HEK293 (cell line): Measurements from ENCODE around the gene RAB3C.

Source experiments
- CTCF ChIA-PET: fragments of 350-600 bp; formaldehyde crosslinking; extraction: SDS; loops from one replicate; lab custom pipeline; 2021; ENCODE audit warnings: antibody characterized with exemption; lab: Yijun Ruan, JAX
- POLR2A ChIA-PET: fragments of 300-600 bp; formaldehyde crosslinking; extraction: SDS; loops from one replicate; lab custom pipeline; 2020; ENCODE audit warnings: antibody characterized with exemption, inconsistent platforms; lab: Yijun Ruan, JAX
- H3K27ac ChIP-seq: fragments of 200-500 bp; sonication (Bioruptor generic); 2 replicates; pipeline ENCODE4 v1.5.1; 2014; ENCODE audit warnings: low read depth, low read length, control low read depth, inconsistent platforms; ENCODE audit errors: extremely low read depth
- H3K36me3 ChIP-seq, 2 experiments: fragments of 200-500 bp in 1 of 2; sonication (Bioruptor generic) in 1 of 2; 1 replicate in 1 of 2; 2 replicates in 1 of 2; pipeline ENCODE4 v1.5.1; 2014 to 2017; ENCODE audit warnings: inconsistent platforms in 2 of 2, low read length in 2 of 2; ENCODE audit not compliant: control insufficient read depth in 2 of 2, insufficient read depth in 1 of 2
- H3K4me1 ChIP-seq: fragments of 200-500 bp; sonication (Bioruptor generic); 2 replicates; pipeline ENCODE4 v1.5.1; 2014; ENCODE audit warnings: mild to moderate bottlenecking, low read length, inconsistent platforms; ENCODE audit not compliant: control insufficient read depth, insufficient read depth
- H3K4me3 ChIP-seq: 2 replicates; pipeline ENCODE4 v1.5.1; 2011; ENCODE audit warnings: low read depth, mild to moderate bottlenecking, control low read depth, low read length, moderate library complexity
- H3K9me3 ChIP-seq: fragments of 200-500 bp; sonication (Bioruptor generic); 2 replicates; pipeline ENCODE4 v1.5.1; 2014; ENCODE audit warnings: low read depth, low read length, inconsistent platforms; ENCODE audit not compliant: control insufficient read depth, insufficient read depth
- BCL11B ChIP-seq: fragments of 450-650 bp; formaldehyde crosslinking; IDR thresholded peaks from 2 replicates; pipeline ENCODE4 v1.5.1; 2016; ENCODE audit warnings: low read depth, missing biosample characterization, missing genetic modification characterization
- IKZF3 ChIP-seq: fragments of 450-650 bp; IDR thresholded peaks from 2 replicates; pipeline ENCODE4 v1.5.0; 2018; ENCODE audit warnings: missing biosample characterization, mild to moderate bottlenecking, missing genetic modification characterization, moderate library complexity
- KLF1 ChIP-seq: fragments of 450-650 bp; formaldehyde crosslinking; IDR thresholded peaks from 2 replicates; pipeline ENCODE4 v1.5.1; 2016; ENCODE audit warnings: missing biosample characterization, missing genetic modification characterization
- KLF8 ChIP-seq: fragments of 450-650 bp; formaldehyde crosslinking; IDR thresholded peaks from 2 replicates; pipeline ENCODE4 v1.5.1; 2016; ENCODE audit warnings: missing biosample characterization, missing genetic modification characterization
- KLF9 ChIP-seq: fragments of 450-650 bp; formaldehyde crosslinking; IDR thresholded peaks from 2 replicates; pipeline ENCODE4 v1.5.1; 2016; ENCODE audit warnings: missing biosample characterization, missing genetic modification characterization, low read depth
- OSR2 ChIP-seq: fragments of 450-650 bp; formaldehyde crosslinking; IDR thresholded peaks from 2 replicates; pipeline ENCODE4 v1.5.1; 2016; ENCODE audit warnings: missing biosample characterization, missing genetic modification characterization
- OVOL3 ChIP-seq: fragments of 450-650 bp; formaldehyde crosslinking; IDR thresholded peaks from 2 replicates; pipeline ENCODE4 v1.5.1; 2016; ENCODE audit warnings: missing biosample characterization, missing genetic modification characterization
- REST ChIP-seq: fragments of 450-650 bp; formaldehyde crosslinking; IDR thresholded peaks from 2 replicates; pipeline ENCODE4 v1.5.1; 2016; ENCODE audit warnings: missing biosample characterization, missing genetic modification characterization
- SCRT1 ChIP-seq: fragments of 450-650 bp; formaldehyde crosslinking; IDR thresholded peaks from 2 replicates; pipeline ENCODE4 v1.5.1; 2016; ENCODE audit warnings: missing biosample characterization, missing genetic modification characterization, borderline replicate concordance
- SP2 ChIP-seq: fragments of 450-650 bp; formaldehyde crosslinking; IDR thresholded peaks from 2 replicates; pipeline ENCODE4 v1.5.1; 2016; ENCODE audit warnings: missing biosample characterization, missing genetic modification characterization
- YY1 ChIP-seq: fragments of 450-650 bp; formaldehyde crosslinking; IDR thresholded peaks from 2 replicates; pipeline ENCODE4 v1.5.1; 2018; ENCODE audit warnings: missing biosample characterization, missing genetic modification characterization
- ZBTB48 ChIP-seq: fragments of 450-650 bp; formaldehyde crosslinking; IDR thresholded peaks from 2 replicates; pipeline ENCODE4 v1.5.1; 2016; ENCODE audit warnings: missing biosample characterization, missing genetic modification characterization
- ZBTB8A ChIP-seq: fragments of 450-650 bp; formaldehyde crosslinking; IDR thresholded peaks from 2 replicates; pipeline ENCODE4 v1.5.1; 2016; ENCODE audit warnings: missing biosample characterization, missing genetic modification characterization
- ZNF121 ChIP-seq: fragments of 450-650 bp; formaldehyde crosslinking; IDR thresholded peaks from 2 replicates; pipeline ENCODE4 v1.5.1; 2016; ENCODE audit warnings: missing biosample characterization, missing genetic modification characterization
- ZNF133 ChIP-seq: fragments of 450-650 bp; formaldehyde crosslinking; IDR thresholded peaks from 2 replicates; pipeline ENCODE4 v1.5.1; 2016; ENCODE audit warnings: missing biosample characterization, missing genetic modification characterization
- ZNF16 ChIP-seq: fragments of 450-650 bp; formaldehyde crosslinking; IDR thresholded peaks from 2 replicates; pipeline ENCODE4 v1.5.1; 2016; ENCODE audit warnings: low read depth, missing biosample characterization, missing genetic modification characterization
- ZNF169 ChIP-seq: fragments of 450-650 bp; formaldehyde crosslinking; IDR thresholded peaks from 2 replicates; pipeline ENCODE4 v1.5.1; 2016; ENCODE audit warnings: missing biosample characterization, missing genetic modification characterization
- ZNF2 ChIP-seq: fragments of 450-650 bp; formaldehyde crosslinking; IDR thresholded peaks from 2 replicates; pipeline ENCODE4 v1.5.1; 2016; ENCODE audit warnings: missing biosample characterization, missing genetic modification characterization
- ZNF223 ChIP-seq: fragments of 450-650 bp; formaldehyde crosslinking; IDR thresholded peaks from 2 replicates; pipeline ENCODE4 v1.5.1; 2016; ENCODE audit warnings: missing biosample characterization, missing genetic modification characterization
- ZNF23 ChIP-seq: fragments of 450-650 bp; formaldehyde crosslinking; IDR thresholded peaks from 2 replicates; pipeline ENCODE4 v1.5.1; 2016; ENCODE audit warnings: missing biosample characterization, missing genetic modification characterization, borderline replicate concordance
- ZNF239 ChIP-seq: fragments of 450-650 bp; formaldehyde crosslinking; IDR thresholded peaks from 2 replicates; pipeline ENCODE4 v1.5.1; 2016; ENCODE audit warnings: missing biosample characterization, missing genetic modification characterization
- ZNF248 ChIP-seq: fragments of 450-650 bp; formaldehyde crosslinking; IDR thresholded peaks from 2 replicates; pipeline ENCODE4 v1.5.1; 2017; ENCODE audit warnings: missing biosample characterization, missing genetic modification characterization
- ZNF274 ChIP-seq, 2 experiments: fragments of 200-500 bp in 1 of 2; fragments of 450-650 bp in 1 of 2; sonication (Bioruptor generic) in 1 of 2; formaldehyde crosslinking in 1 of 2; IDR thresholded peaks; 2 replicates each; pipeline versions ENCODE4 v1.5.1 to v1.6.1; 2014 to 2016; ENCODE audit warnings: borderline replicate concordance in 1 of 2, inconsistent platforms in 1 of 2, low read length in 1 of 2, missing biosample characterization in 1 of 2, missing genetic modification characterization in 1 of 2
- ZNF423 ChIP-seq: fragments of 450-650 bp; formaldehyde crosslinking; IDR thresholded peaks from 2 replicates; pipeline ENCODE4 v1.5.1; 2016; ENCODE audit warnings: missing biosample characterization, missing genetic modification characterization
- ZNF473 ChIP-seq: fragments of 450-650 bp; formaldehyde crosslinking; IDR thresholded peaks from 2 replicates; pipeline ENCODE4 v1.5.1; 2017; ENCODE audit warnings: missing biosample characterization, missing genetic modification characterization
- ZNF521 ChIP-seq: fragments of 450-650 bp; formaldehyde crosslinking; IDR thresholded peaks from 2 replicates; pipeline ENCODE4 v1.5.1; 2017; ENCODE audit warnings: missing biosample characterization, mild to moderate bottlenecking, missing genetic modification characterization
- ZNF548 ChIP-seq: fragments of 450-650 bp; formaldehyde crosslinking; IDR thresholded peaks from 2 replicates; pipeline ENCODE4 v1.5.1; 2016; ENCODE audit warnings: missing biosample characterization, missing genetic modification characterization
- ZNF558 ChIP-seq: fragments of 450-650 bp; formaldehyde crosslinking; IDR thresholded peaks from 2 replicates; pipeline ENCODE4 v1.5.1; 2016; ENCODE audit warnings: missing biosample characterization, missing genetic modification characterization
- ZNF600 ChIP-seq: fragments of 450-650 bp; formaldehyde crosslinking; IDR thresholded peaks from 2 replicates; pipeline ENCODE4 v1.5.1; 2016; ENCODE audit warnings: missing biosample characterization, missing genetic modification characterization
- ZNF610 ChIP-seq: fragments of 450-650 bp; formaldehyde crosslinking; IDR thresholded peaks from 2 replicates; pipeline ENCODE4 v1.5.1; 2016; ENCODE audit warnings: missing biosample characterization, missing genetic modification characterization, borderline replicate concordance
- ZNF791 ChIP-seq: fragments of 450-650 bp; formaldehyde crosslinking; IDR thresholded peaks from 2 replicates; pipeline ENCODE4 v1.5.1; 2016; ENCODE audit warnings: missing biosample characterization, missing genetic modification characterization
- ZSCAN30 ChIP-seq: fragments of 450-650 bp; IDR thresholded peaks from 2 replicates; pipeline ENCODE4 v1.5.1; 2018; ENCODE audit warnings: missing biosample characterization, mild to moderate bottlenecking, missing genetic modification characterization, moderate library complexity

RAB3C gene

GRCh38 chr5:58670582-58670981 is 87.7 kb downstream of the RAB3C start:
- no peak overlapping the region for H3K4me3 ChIP-seq
- ChIA-PET CTCF (no interaction called here), POLR2A (no interaction called here)
- no peaks in the 10 kb centered on the region for H3K36me3 ChIP-seq
- H3K9me3 ChIP-seq: no peaks in the 10 kb centered on the region
- TF ChIP-seq KLF1 (tag by site-specific recombination) (no peak), ZNF473 (tag by site-specific recombination) (no peak), ZNF121 (tag by site-specific recombination) (no peak), IKZF3 (tag by site-specific recombination) (no peak), OSR2 (tag by site-specific recombination) (no peak), ZNF274 (IDR thresholded peaks at IDR 0.05; ENCODE audit: low read length) (no peak), ZNF274 (tag by site-specific recombination; IDR thresholded peaks at IDR 0.05; ENCODE audit: borderline replicate concordance) (no peak), ZNF548 (no peak), ZSCAN30 (tag by site-specific recombination) (no peak), YY1 (tag by site-specific recombination) (no peak), ZNF791 (tag by site-specific recombination) (no peak), ZNF610 (tag by site-specific recombination) (no peak), ZNF239 (tag by site-specific recombination) (no peak), ZNF521 (no peak)
- TF ChIP-seq, all 188 proteins: peak for 0
- H3K4me1 ChIP-seq: no peaks in the 10 kb centered on the region
- no peak overlapping the region for H3K27ac ChIP-seq

- Histone ChIP-seq H3K4me3 (no peak overlapping the region), H3K9me3 (no peaks in the 10 kb centered on the region), H3K36me3 (no peaks in the 10 kb centered on the region), H3K4me1 (no peaks in the 10 kb centered on the region), H3K27ac (no peak overlapping the region)
- CTCF ChIA-PET: no interaction called here
- POLR2A ChIA-PET: no interaction called here
- no peak for TF ChIP-seq ZNF133 (tag by site-specific recombination)
- TF ChIP-seq ZNF23: no peak
- no peak for TF ChIP-seq ZBTB48 (tag by site-specific recombination)
- TF ChIP-seq SCRT1 (tag by site-specific recombination): no peak
- no peak for TF ChIP-seq ZNF558
- no peak for TF ChIP-seq ZNF121 (tag by site-specific recombination)
- TF ChIP-seq ZNF16 (tag by site-specific recombination): no peak
- no peak for TF ChIP-seq ZNF423 (tag by site-specific recombination)
- TF ChIP-seq ZNF600: no peak
- TF ChIP-seq BCL11B (tag by site-specific recombination): no peak
- TF ChIP-seq ZNF2 (tag by site-specific recombination): no peak
- no peak for TF ChIP-seq ZSCAN30 (tag by site-specific recombination)
- TF ChIP-seq ZNF223 (tag by site-specific recombination): no peak
Observed at GRCh38 chr5:58671155-58671554, 88.3 kb downstream of the RAB3C start.

- no peaks in the 10 kb centered on the region for H3K36me3 ChIP-seq
- H3K9me3 ChIP-seq: no peaks in the 10 kb centered on the region
- ChIA-PET CTCF (no interaction called here), POLR2A (no interaction called here)
- H3K4me3 ChIP-seq: no peak overlapping the region
- no peak overlapping the region for H3K27ac ChIP-seq
- no peaks in the 10 kb centered on the region for H3K4me1 ChIP-seq
- no peak for TF ChIP-seq SP2 (tag by site-specific recombination)
- no peak for TF ChIP-seq KLF8
- no peak for TF ChIP-seq REST
- TF ChIP-seq KLF9 (tag by site-specific recombination): no peak
- TF ChIP-seq OVOL3 (tag by site-specific recombination): no peak
- no peak for TF ChIP-seq ZBTB8A (tag by site-specific recombination)
- no peak for TF ChIP-seq ZNF248 (tag by site-specific recombination)
- no peak for TF ChIP-seq YY1 (tag by site-specific recombination)
- no peak for TF ChIP-seq ZNF169 (tag by site-specific recombination)
Observed at GRCh38 chr5:58672521-58672920, 89.6 kb downstream of the RAB3C start.
